Heart right ventricle (tissue), 16 donors: ENCODE data around the gene VPS51. TPM values are rescaled to one million over a fixed set of nuclear protein-coding genes. Genes with fewer than 3 reads are reported as not detected.

Experiments used
- ATAC-seq, 8 donors: fragments of 200-7000 bp; cut with Tn5 transposase; one replicate each; pipeline ENCODE4 v1.9.1; 2020; ENCODE audit warnings: mild to moderate bottlenecking in 8 of 8, moderate library complexity in 8 of 8, moderate number of reproducible peaks in 1 of 8
- DNase-seq, 2 donors: peaks; one replicate each; pipeline ENCODE4 v3.0.0-alpha.2; 2020
- H3K27ac ChIP-seq, 10 donors: fragments of 200-600 bp; sonication (generic) in 2 of 10; one replicate each; pipeline versions ENCODE4 v1.5.0 to v1.8.0; 2020 to 2022; ENCODE audit warnings: mild to moderate bottlenecking in 3 of 10
- H3K27me3 ChIP-seq, 7 donors: fragments of 200-600 bp; one replicate each; pipeline ENCODE4 v1.8.0; 2021 to 2022; ENCODE audit warnings: mild to moderate bottlenecking in 2 of 7
- H3K36me3 ChIP-seq, 9 donors: fragments of 200-600 bp; sonication (generic) in 1 of 9; one replicate each; pipeline versions ENCODE4 v1.5.0 to v1.8.0; 2020 to 2022; ENCODE audit warnings: mild to moderate bottlenecking in 2 of 9
- H3K4me1 ChIP-seq, 9 donors: fragments of 200-600 bp; sonication (generic) in 1 of 9; one replicate each; pipeline versions ENCODE4 v1.5.0 to v1.8.0; 2020 to 2022; ENCODE audit warnings: mild to moderate bottlenecking in 4 of 9
- H3K4me3 ChIP-seq, 10 donors: fragments of 200-600 bp; sonication (generic) in 2 of 10; one replicate each; pipeline versions ENCODE4 v1.5.0 to v1.8.0; 2020 to 2022; ENCODE audit warnings: mild to moderate bottlenecking in 7 of 10, moderate library complexity in 2 of 10
- H3K9me3 ChIP-seq, 11 donors: fragments of 200-600 bp in 10 of 11; sonication (generic) in 2 of 11; one replicate each; pipeline versions ENCODE4 v1.5.0 to v1.8.0; 2013 to 2022; ENCODE audit warnings: mild to moderate bottlenecking in 2 of 11, control low read depth in 1 of 11, moderate library complexity in 1 of 11
- CTCF ChIP-seq, 9 donors: fragments of 200-600 bp; sonication (generic) in 2 of 9; IDR thresholded peaks; one replicate each; pipeline versions ENCODE4 v1.5.0 to v1.8.0; 2021 to 2022; ENCODE audit warnings: antibody characterized with exemption in 9 of 9, mild to moderate bottlenecking in 5 of 9, moderate library complexity in 1 of 9
- WGBS, 2 donors: extraction: QIAGEN DNeasy Blood & Tissue Kit; methylation state at CpG; one replicate each; pipeline ENCODE4 v1.1.7; 2013; ENCODE audit warnings: inconsistent platforms in 1 of 2; 5-methylcytosine and 5-hydroxymethylcytosine counted together
- intact Hi-C, 10 donors: fragments of 100-400 bp; cut with DNase I; formaldehyde crosslinking; loops; one replicate each; pipeline versions ENCODE4 v1.11.1 to v1.14.2; 2022
- polyA plus RNA-seq, 2 donors: library from polyadenylated mRNA; stranded (reverse); fragments of 200-250 nt; gene quantifications; one replicate each; pipeline ENCODE4 v1.2.3, GENCODE V29; 2013
- total RNA-seq, 10 donors: library from RNA; stranded (reverse); fragmentation: NEBNext Ultra II Directional in 3 of 10; extraction: Animal tissue kit (Norgen Biotek cat#: 25700) in 3 of 10; gene quantifications; one replicate each; pipeline versions ENCODE4 v1.2.1 to v1.2.4, GENCODE V29; 2021 to 2023
- donor health status: Arrhythmogenic right ventricular cardiomyopathy.
- donor health status: ischemic (EF 13 %, LVEDD 7.1; RV severe dilation, severe dysfunction).
- donor health status: healthy with polysubstance abuse.
- donor health status: DM: no; HTN: yes; CAD: no.
- donor health status: DM: no; HTN: no; CAD: no.
- donor health status: ischemic (EF 25% LVEDD 6.9; RV normal size, moderate dysfunction).
- donor health status: ischemic (EF 25% LVEDD 5.7; RV mildly dilated, moderate dysfunction).
- donor health status: healthy.
- donor health status: DM: yes; HTN: yes; CAD: no.
- donor health status: Ischemic cardiomyopathy.
- donor health status: ischemic (EF 35%, LVEDD 5.7; RV mildly dilated, moderate dysfunction).
- donor health status: nonischemic (EF 11% LVEDD 7.7; RV severe dilation, severe dysfunction).
- donor health status: DM: yes; HTN: yes; CAD: no.
- donor health status: PGD.
- donor health status: ischemic (EF 29% LVEDD 5.4; RV normal size, mild dysfunction).
- donor health status: nonischemic (EF 23%, LVEDD 6.1; RV moderate dilation, normal function).

VPS51 gene
- total and polyA plus RNA-seq, 12 donors = 79.2 to 123 (median 100) TPM

GRCh38 chr11:65134952-65135632, 39.1 kb downstream of the VPS51 start:
- Histone ChIP-seq H3K27ac (peak overlapping the region; percentile 95 to 100 (median 98)), H3K4me1 (peaks cover 12 to 36% (median 27%) of the 10 kb centered on the region in 9 donors), H3K36me3 (peaks cover 0 to 32% (median 19%) of the 10 kb centered on the region in 9 donors), H3K4me3 (peak overlapping the region; percentile 75 to 98 (median 88)), H3K9me3 (no peaks in the 10 kb centered on the region), H3K27me3 (no peaks in the 10 kb centered on the region)
- ATAC-seq (peak; percentile 86 to 95 (median 90)), DNase-seq (peak; percentile 86 to 93)
- WGBS, 2 donors = 3% methylated on average over 24 of the region's 24 CpGs
- no peak for TF ChIP-seq CTCF (IDR thresholded peaks at IDR 0.05)
- intact Hi-C loops = loop anchor here in 4 of 10 donors (1.0 to 10.0 kb wide), 3 partner anchors 46 to 120 kb away; partner anchors contain the start of gene CAPN1 (in 3 of the 4)

GRCh38 chr11:65135633-65136145, 39.7 kb downstream of the VPS51 start:
- H3K4me1 ChIP-seq = peaks cover 12 to 36% (median 27%) of the 10 kb centered on the region in 9 donors
- no peak for ATAC-seq
- H3K9me3 ChIP-seq = no peaks in the 10 kb centered on the region
- no peak for TF ChIP-seq CTCF (IDR thresholded peaks at IDR 0.05)
- H3K27me3 ChIP-seq = no peaks in the 10 kb centered on the region
- peak overlapping the region in 9 of 10 donors; percentile 75 to 98 (median 92) for H3K4me3 ChIP-seq
- DNase-seq = no peak
- peaks cover 0 to 26% (median 14%) of the 10 kb centered on the region in 9 donors for H3K36me3 ChIP-seq
- intact Hi-C loops = loop anchor here in 3 of 10 donors (1.0 to 10.0 kb wide), 3 partner anchors 46 to 119 kb away; partner anchors contain the start of gene CAPN1 (in 2 of the 3)
- 55% methylated on average over 11 of the region's 11 CpGs for WGBS, 2 donors
- H3K27ac ChIP-seq = peak overlapping the region; percentile 95 to 100 (median 98)

- no peak for TF ChIP-seq CTCF (IDR thresholded peaks at IDR 0.05)
- no peak for DNase-seq
- H3K27ac ChIP-seq = no peak overlapping the region
These were observed 40.6 kb downstream of the VPS51 start for GRCh38 chr11:65136515-65137096.

GRCh38 chr11:65141896-65142494, 46.0 kb downstream of the VPS51 start:
- 84 to 85% methylated on average over 7 of the region's 7 CpGs for WGBS, 2 donors
- Histone ChIP-seq H3K4me1 (no peaks in the 10 kb centered on the region), H3K27me3 (no peaks in the 10 kb centered on the region), H3K9me3 (peaks cover 0 to under 1% (median 0%) of the 10 kb centered on the region in 11 donors), H3K27ac (no peak overlapping the region), H3K36me3 (no peaks in the 10 kb centered on the region), H3K4me3 (no peak overlapping the region)
- TF ChIP-seq CTCF (IDR thresholded peaks at IDR 0.05) = no peak
- ATAC-seq (no peak), DNase-seq (no peak)
- intact Hi-C loops = no loop called here

More at GRCh38 chr11:65136515-65137096, 40.6 kb downstream of the VPS51 start:
- Histone ChIP-seq H3K4me3 (no peak overlapping the region), H3K36me3 (peaks cover 0 to 17% (median 6%) of the 10 kb centered on the region in 9 donors), H3K9me3 (no peaks in the 10 kb centered on the region), H3K4me1 (peaks cover 12 to 35% (median 27%) of the 10 kb centered on the region in 9 donors), H3K27me3 (no peaks in the 10 kb centered on the region)
- 89 to 91% methylated on average over 15 of the region's 15 CpGs for WGBS, 2 donors
- intact Hi-C loops = loop anchor here in 2 of 10 donors (5.0 to 10.0 kb wide), 2 partner anchors 46 to 118 kb away; partner anchors contain the start of gene CAPN1 (in 1 of the 2)
- no peak for ATAC-seq
